ENCODE data around the gene TMTC3.
"Not testable (repeated sequence)": the region's sequence is repeated elsewhere in the genome, so short reads cannot be mapped to it uniquely, and the experiment has no call there.

TMTC3 gene

GRCh38 chr12:88133181-88133580, 8.9 kb upstream of the TMTC3 start:
- H3K9me3 ChIP-seq (ENCODE audit: control insufficient read depth in 2 of 2, low read length in 2 of 2); H3K27ac ChIP-seq (ENCODE audit: low read depth in 2 of 2, low read length in 2 of 2); H3K9ac ChIP-seq (ENCODE audit: low read depth in 1 of 2, low read length in 2 of 2); H3K36me3 ChIP-seq (ENCODE audit: control insufficient read depth in 2 of 2, insufficient read depth in 2 of 2, low read length in 2 of 2); H3K4me1 ChIP-seq (ENCODE audit: control insufficient read depth in 2 of 2, insufficient read depth in 2 of 2, low read length in 2 of 2); H3K4me3 ChIP-seq (ENCODE audit: low read length in 2 of 2); H3K27me3 ChIP-seq (ENCODE audit: control insufficient read depth in 2 of 2, insufficient read depth in 2 of 2, low read length in 2 of 2): not testable (repeated sequence)

GRCh38 chr12:88139711-88140110, 2.4 kb upstream of the TMTC3 start:
- H3K9ac ChIP-seq (ENCODE audit: low read depth in 1 of 2, low read length in 2 of 2); H3K36me3 ChIP-seq (ENCODE audit: control insufficient read depth in 2 of 2, insufficient read depth in 2 of 2, low read length in 2 of 2); H3K27ac ChIP-seq (ENCODE audit: low read depth in 2 of 2, low read length in 2 of 2); H3K9me3 ChIP-seq (ENCODE audit: control insufficient read depth in 2 of 2, low read length in 2 of 2); H3K4me3 ChIP-seq (ENCODE audit: low read length in 2 of 2); H3K27me3 ChIP-seq (ENCODE audit: control insufficient read depth in 2 of 2, insufficient read depth in 2 of 2, low read length in 2 of 2): not testable (repeated sequence)
- H3K4me1 ChIP-seq (ENCODE audit: control insufficient read depth in 2 of 2, insufficient read depth in 2 of 2, low read length in 2 of 2): peaks cover 12 to 15% of the 10 kb centered on the region in 2 donors

- Histone ChIP-seq H3K9ac (ENCODE audit: low read depth in 1 of 2, low read length in 2 of 2) (peak overlapping the region; percentile 66 to 80), H3K4me3 (ENCODE audit: low read length in 2 of 2) (peak overlapping the region; percentile 90 to 92), H3K36me3 (ENCODE audit: control insufficient read depth in 2 of 2, insufficient read depth in 2 of 2, low read length in 2 of 2) (peaks cover 0 to 3% of the 10 kb centered on the region in 2 donors), H3K27me3 (ENCODE audit: control insufficient read depth in 2 of 2, insufficient read depth in 2 of 2, low read length in 2 of 2) (no peaks in the 10 kb centered on the region), H3K9me3 (ENCODE audit: control insufficient read depth in 2 of 2, low read length in 2 of 2) (no peaks in the 10 kb centered on the region), H3K27ac (ENCODE audit: low read depth in 2 of 2, low read length in 2 of 2) (peak overlapping the region; percentile 73 to 83), H3K4me1 (ENCODE audit: control insufficient read depth in 2 of 2, insufficient read depth in 2 of 2, low read length in 2 of 2) (peaks cover 12 to 15% of the 10 kb centered on the region in 2 donors)
Measured at GRCh38 chr12:88141425-88141773, 708 bp upstream of the TMTC3 start.

DNA sequence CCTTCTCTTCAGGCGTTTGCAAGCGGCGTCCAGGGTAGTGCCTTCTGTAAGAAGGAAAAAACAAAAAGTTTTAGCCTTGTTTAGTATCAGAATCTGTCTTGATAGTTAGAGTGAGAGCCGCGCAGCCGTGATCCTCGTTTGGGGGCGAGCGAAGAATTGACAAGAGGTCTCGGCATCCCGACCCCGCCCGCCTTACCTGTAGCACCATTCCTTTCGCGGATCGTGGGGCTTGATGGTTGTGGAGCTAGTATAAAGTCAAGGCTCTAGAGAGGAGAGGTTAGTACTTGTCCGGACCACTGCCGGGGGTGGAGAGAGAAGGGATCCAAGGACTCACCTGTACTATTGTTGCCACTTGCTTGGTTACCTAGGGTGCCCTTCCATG, 494 bp downstream of the TMTC3 start:
- H3K27ac ChIP-seq (ENCODE audit: low read depth in 2 of 2, low read length in 2 of 2): peak overlapping the region; percentile 67 to 74
- H3K4me3 ChIP-seq (ENCODE audit: low read length in 2 of 2): peak overlapping the region; percentile 90 to 92
- H3K36me3 ChIP-seq (ENCODE audit: control insufficient read depth in 2 of 2, insufficient read depth in 2 of 2, low read length in 2 of 2): no peaks in the 10 kb centered on the region
- H3K9me3 ChIP-seq (ENCODE audit: control insufficient read depth in 2 of 2, low read length in 2 of 2): no peaks in the 10 kb centered on the region
- H3K9ac ChIP-seq (ENCODE audit: low read depth in 1 of 2, low read length in 2 of 2): peak overlapping the region; percentile 75 to 78
- no peaks in the 10 kb centered on the region for H3K27me3 ChIP-seq (ENCODE audit: control insufficient read depth in 2 of 2, insufficient read depth in 2 of 2, low read length in 2 of 2)
- H3K4me1 ChIP-seq (ENCODE audit: control insufficient read depth in 2 of 2, insufficient read depth in 2 of 2, low read length in 2 of 2): peaks cover 12 to 15% of the 10 kb centered on the region in 2 donors

DNA sequence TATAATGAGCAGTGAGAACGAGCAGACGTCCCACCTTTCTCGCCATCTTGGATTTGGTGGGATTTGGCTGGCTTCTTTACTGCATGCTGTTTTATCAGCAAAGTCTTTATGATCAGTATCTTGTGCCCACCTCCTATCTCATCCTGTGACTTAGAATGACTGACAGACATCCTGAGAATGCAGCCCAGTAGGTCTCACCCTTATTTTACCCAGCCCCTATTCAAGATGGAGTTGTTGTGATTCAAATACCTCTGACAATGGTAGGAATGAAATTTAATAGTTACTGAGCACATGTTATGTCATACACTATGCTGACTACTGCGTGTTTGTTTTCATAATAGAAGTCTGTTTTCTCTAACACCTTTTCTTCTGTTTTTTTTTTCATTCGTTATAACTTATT, 1.9 kb downstream of the TMTC3 start:
- Histone ChIP-seq H3K27ac (ENCODE audit: low read depth in 2 of 2, low read length in 2 of 2) (no peak overlapping the region), H3K9ac (ENCODE audit: low read depth in 1 of 2, low read length in 2 of 2) (no peak overlapping the region), H3K9me3 (ENCODE audit: control insufficient read depth in 2 of 2, low read length in 2 of 2) (no peaks in the 10 kb centered on the region), H3K4me3 (ENCODE audit: low read length in 2 of 2) (no peak overlapping the region), H3K27me3 (ENCODE audit: control insufficient read depth in 2 of 2, insufficient read depth in 2 of 2, low read length in 2 of 2) (no peaks in the 10 kb centered on the region), H3K4me1 (ENCODE audit: control insufficient read depth in 2 of 2, insufficient read depth in 2 of 2, low read length in 2 of 2) (peaks cover 12 to 15% of the 10 kb centered on the region in 2 donors), H3K36me3 (ENCODE audit: control insufficient read depth in 2 of 2, insufficient read depth in 2 of 2, low read length in 2 of 2) (no peaks in the 10 kb centered on the region)

DNA sequence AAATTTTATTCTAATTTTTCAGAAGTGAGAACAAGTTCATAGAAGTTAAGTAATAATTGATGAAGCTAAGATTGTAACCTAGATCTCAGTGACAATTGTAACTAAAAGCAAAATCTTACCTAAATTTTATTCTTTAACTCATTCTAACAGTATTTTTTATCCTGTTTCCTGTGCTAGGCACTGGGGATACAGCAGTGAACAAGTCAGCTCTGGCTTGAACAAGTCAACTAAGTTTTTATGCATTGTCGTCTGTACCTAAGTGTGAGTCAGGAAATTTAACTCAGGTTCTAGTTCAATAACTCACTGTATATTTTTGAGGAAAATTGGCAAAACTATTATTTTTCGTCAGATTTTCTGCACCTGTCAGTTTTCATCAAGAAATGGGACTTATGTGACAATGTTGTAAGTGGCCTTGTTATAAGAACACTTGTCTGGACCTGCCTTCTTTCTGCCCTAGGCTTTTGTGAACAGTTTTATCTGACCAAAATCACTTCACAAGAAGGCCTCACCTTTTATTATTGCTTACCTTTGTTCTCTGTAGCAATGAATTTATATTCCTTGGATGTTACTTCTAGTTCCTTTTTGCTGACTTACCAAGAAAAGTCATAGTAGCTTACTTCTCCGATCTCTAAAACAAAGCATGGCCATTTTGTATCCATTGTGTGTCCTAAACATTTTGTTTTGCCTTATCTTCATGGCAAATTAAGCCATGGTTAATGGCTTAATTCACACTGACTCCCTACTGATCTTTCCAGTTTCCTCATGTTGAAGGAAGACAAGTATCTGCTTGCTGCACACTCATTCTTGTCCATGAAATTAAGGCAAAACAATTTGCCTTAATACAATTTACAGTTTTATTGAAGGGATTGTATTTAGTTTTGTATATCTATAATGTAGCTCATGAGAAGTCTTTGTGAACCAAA, 2.7 kb downstream of the TMTC3 start:
- Histone ChIP-seq H3K4me1 (ENCODE audit: control insufficient read depth in 2 of 2, insufficient read depth in 2 of 2, low read length in 2 of 2) (peaks cover 12 to 15% of the 10 kb centered on the region in 2 donors), H3K36me3 (ENCODE audit: control insufficient read depth in 2 of 2, insufficient read depth in 2 of 2, low read length in 2 of 2) (no peaks in the 10 kb centered on the region), H3K27ac (ENCODE audit: low read depth in 2 of 2, low read length in 2 of 2) (peak overlapping the region in 1 of 2 donors; percentile 5), H3K9me3 (ENCODE audit: control insufficient read depth in 2 of 2, low read length in 2 of 2) (no peaks in the 10 kb centered on the region), H3K9ac (ENCODE audit: low read depth in 1 of 2, low read length in 2 of 2) (no peak overlapping the region), H3K27me3 (ENCODE audit: control insufficient read depth in 2 of 2, insufficient read depth in 2 of 2, low read length in 2 of 2) (no peaks in the 10 kb centered on the region), H3K4me3 (ENCODE audit: low read length in 2 of 2) (no peak overlapping the region)

- Histone ChIP-seq H3K9me3 (ENCODE audit: control insufficient read depth in 2 of 2, low read length in 2 of 2) (no peaks in the 10 kb centered on the region), H3K9ac (ENCODE audit: low read depth in 1 of 2, low read length in 2 of 2) (no peak overlapping the region), H3K27me3 (ENCODE audit: control insufficient read depth in 2 of 2, insufficient read depth in 2 of 2, low read length in 2 of 2) (no peaks in the 10 kb centered on the region), H3K27ac (ENCODE audit: low read depth in 2 of 2, low read length in 2 of 2) (no peak overlapping the region), H3K4me1 (ENCODE audit: control insufficient read depth in 2 of 2, insufficient read depth in 2 of 2, low read length in 2 of 2) (peaks cover 12 to 15% of the 10 kb centered on the region in 2 donors), H3K4me3 (ENCODE audit: low read length in 2 of 2) (no peak overlapping the region), H3K36me3 (ENCODE audit: control insufficient read depth in 2 of 2, insufficient read depth in 2 of 2, low read length in 2 of 2) (no peaks in the 10 kb centered on the region)
Measured at GRCh38 chr12:88145567-88146505, 3.7 kb downstream of the TMTC3 start.

GRCh38 chr12:88150063-88150462, 8.0 kb downstream of the TMTC3 start:
- Histone ChIP-seq H3K27ac (ENCODE audit: low read depth in 2 of 2, low read length in 2 of 2) (no peak overlapping the region), H3K9me3 (ENCODE audit: control insufficient read depth in 2 of 2, low read length in 2 of 2) (no peaks in the 10 kb centered on the region), H3K36me3 (ENCODE audit: control insufficient read depth in 2 of 2, insufficient read depth in 2 of 2, low read length in 2 of 2) (no peaks in the 10 kb centered on the region), H3K27me3 (ENCODE audit: control insufficient read depth in 2 of 2, insufficient read depth in 2 of 2, low read length in 2 of 2) (no peaks in the 10 kb centered on the region), H3K9ac (ENCODE audit: low read depth in 1 of 2, low read length in 2 of 2) (no peak overlapping the region), H3K4me1 (ENCODE audit: control insufficient read depth in 2 of 2, insufficient read depth in 2 of 2, low read length in 2 of 2) (no peaks in the 10 kb centered on the region), H3K4me3 (ENCODE audit: low read length in 2 of 2) (no peak overlapping the region)

- H3K9me3 ChIP-seq (ENCODE audit: control insufficient read depth in 2 of 2, low read length in 2 of 2): no peaks in the 10 kb centered on the region
- H3K9ac ChIP-seq (ENCODE audit: low read depth in 1 of 2, low read length in 2 of 2): no peak overlapping the region
- no peaks in the 10 kb centered on the region for H3K27me3 ChIP-seq (ENCODE audit: control insufficient read depth in 2 of 2, insufficient read depth in 2 of 2, low read length in 2 of 2)
Measured at GRCh38 chr12:88153959-88154358, 11.9 kb downstream of the TMTC3 start.

GRCh38 chr12:88156075-88156654, 14.1 kb downstream of the TMTC3 start:
- Histone ChIP-seq H3K9ac (ENCODE audit: low read depth in 1 of 2, low read length in 2 of 2) (no peak overlapping the region), H3K4me1 (ENCODE audit: control insufficient read depth in 2 of 2, insufficient read depth in 2 of 2, low read length in 2 of 2) (peaks cover 0 to 3% of the 10 kb centered on the region in 2 donors), H3K27me3 (ENCODE audit: control insufficient read depth in 2 of 2, insufficient read depth in 2 of 2, low read length in 2 of 2) (no peaks in the 10 kb centered on the region), H3K36me3 (ENCODE audit: control insufficient read depth in 2 of 2, insufficient read depth in 2 of 2, low read length in 2 of 2) (peaks cover 3 to 4% of the 10 kb centered on the region in 2 donors), H3K4me3 (ENCODE audit: low read length in 2 of 2) (no peak overlapping the region), H3K9me3 (ENCODE audit: control insufficient read depth in 2 of 2, low read length in 2 of 2) (no peaks in the 10 kb centered on the region), H3K27ac (ENCODE audit: low read depth in 2 of 2, low read length in 2 of 2) (no peak overlapping the region)

More at GRCh38 chr12:88153959-88154358, 11.9 kb downstream of the TMTC3 start:
- Histone ChIP-seq H3K27ac (ENCODE audit: low read depth in 2 of 2, low read length in 2 of 2) (no peak overlapping the region), H3K4me1 (ENCODE audit: control insufficient read depth in 2 of 2, insufficient read depth in 2 of 2, low read length in 2 of 2) (peaks cover 0 to 3% of the 10 kb centered on the region in 2 donors), H3K4me3 (ENCODE audit: low read length in 2 of 2) (no peak overlapping the region), H3K36me3 (ENCODE audit: control insufficient read depth in 2 of 2, insufficient read depth in 2 of 2, low read length in 2 of 2) (no peaks in the 10 kb centered on the region)

Measured in mucosa of rectum (tissue), 2 donors.